Gastroesophageal sphincter (tissue), 3 donors: ENCODE measurements around the gene MMRN1.

ENCODE experiments used
- POLR2A ChIP-seq, 2 donors: fragments of 450-650 bp; IDR thresholded peaks; one replicate each; pipeline ENCODE4 v1.6.1; 2017; ENCODE audit warnings: antibody characterized with exemption in 2 of 2, mild to moderate bottlenecking in 2 of 2, moderate library complexity in 1 of 2
- POLR2AphosphoS5 ChIP-seq: sonication (generic); formaldehyde crosslinking; IDR thresholded peaks from one replicate; pipeline ENCODE4 v1.6.1; 2017; ENCODE audit warnings: antibody characterized with exemption
- TF ChIP-seq, protein P1 (sequence below), 4 experiments: fragments of 200-600 bp in 2 of 4; fragments of 450-650 bp in 2 of 4; sonication (generic) in 1 of 4; IDR thresholded peaks; one replicate each; pipeline ENCODE4 v1.5.1; 2017 to 2019; ENCODE audit warnings: antibody characterized with exemption in 4 of 4, mild to moderate bottlenecking in 2 of 4, moderate library complexity in 2 of 4

GRCh38 chr4:89981789-89982334 lies 87.2 kb downstream of the MMRN1 start:
- TF ChIP-seq POLR2A (IDR thresholded peaks at IDR 0.05): no peak
- TF ChIP-seq POLR2AphosphoS5: no peak
- TF ChIP-seq, protein P1, sequence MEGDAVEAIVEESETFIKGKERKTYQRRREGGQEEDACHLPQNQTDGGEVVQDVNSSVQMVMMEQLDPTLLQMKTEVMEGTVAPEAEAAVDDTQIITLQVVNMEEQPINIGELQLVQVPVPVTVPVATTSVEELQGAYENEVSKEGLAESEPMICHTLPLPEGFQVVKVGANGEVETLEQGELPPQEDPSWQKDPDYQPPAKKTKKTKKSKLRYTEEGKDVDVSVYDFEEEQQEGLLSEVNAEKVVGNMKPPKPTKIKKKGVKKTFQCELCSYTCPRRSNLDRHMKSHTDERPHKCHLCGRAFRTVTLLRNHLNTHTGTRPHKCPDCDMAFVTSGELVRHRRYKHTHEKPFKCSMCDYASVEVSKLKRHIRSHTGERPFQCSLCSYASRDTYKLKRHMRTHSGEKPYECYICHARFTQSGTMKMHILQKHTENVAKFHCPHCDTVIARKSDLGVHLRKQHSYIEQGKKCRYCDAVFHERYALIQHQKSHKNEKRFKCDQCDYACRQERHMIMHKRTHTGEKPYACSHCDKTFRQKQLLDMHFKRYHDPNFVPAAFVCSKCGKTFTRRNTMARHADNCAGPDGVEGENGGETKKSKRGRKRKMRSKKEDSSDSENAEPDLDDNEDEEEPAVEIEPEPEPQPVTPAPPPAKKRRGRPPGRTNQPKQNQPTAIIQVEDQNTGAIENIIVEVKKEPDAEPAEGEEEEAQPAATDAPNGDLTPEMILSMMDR (IDR thresholded peaks at IDR 0.05): no peak
